Measurements from ENCODE around the gene UBE2E2.

UBE2E2 gene

DNA sequence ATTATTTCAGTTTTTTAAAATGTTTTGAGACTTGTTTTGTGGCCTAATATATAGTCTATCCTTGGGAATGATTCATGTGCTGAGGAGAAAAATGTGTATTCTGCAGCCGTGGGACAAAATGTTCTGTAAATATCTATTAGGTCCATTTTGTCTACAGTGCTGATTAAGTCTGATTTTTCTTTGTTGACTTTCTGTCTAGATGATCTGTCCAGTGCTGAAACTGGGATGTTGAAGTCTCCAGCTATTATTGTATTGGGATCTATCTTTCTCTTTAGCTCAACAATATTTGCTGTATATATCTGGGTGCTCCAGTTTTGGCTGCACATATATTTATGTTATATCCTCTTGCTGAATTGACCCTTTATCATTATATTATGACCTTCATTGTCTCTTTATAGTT is 85.2 kb downstream of the UBE2E2 start:
- no peak for DNase-seq

DNA sequence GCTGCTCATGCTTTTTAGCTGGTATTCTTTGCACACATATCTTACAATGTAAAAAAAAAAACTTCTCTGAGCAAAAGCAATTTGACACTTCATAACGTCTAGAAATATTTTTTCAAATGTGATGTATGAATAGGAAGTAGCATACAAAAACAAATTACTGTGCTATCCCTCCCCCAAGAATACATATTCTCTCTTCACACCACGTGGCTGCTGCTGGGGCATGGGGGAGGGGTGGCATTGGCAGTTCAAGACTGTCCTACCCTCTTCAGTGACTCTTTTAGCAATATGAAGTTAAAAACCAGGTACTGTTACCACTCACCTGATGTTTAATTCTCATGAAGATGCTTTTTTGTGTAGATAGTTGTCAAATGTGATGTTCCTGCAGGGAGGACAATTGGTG is 85.6 kb downstream of the UBE2E2 start:
- no peak for DNase-seq

GRCh38 chr3:23292432-23292831 is 89.3 kb downstream of the UBE2E2 start:
- no peak for DNase-seq

DNA sequence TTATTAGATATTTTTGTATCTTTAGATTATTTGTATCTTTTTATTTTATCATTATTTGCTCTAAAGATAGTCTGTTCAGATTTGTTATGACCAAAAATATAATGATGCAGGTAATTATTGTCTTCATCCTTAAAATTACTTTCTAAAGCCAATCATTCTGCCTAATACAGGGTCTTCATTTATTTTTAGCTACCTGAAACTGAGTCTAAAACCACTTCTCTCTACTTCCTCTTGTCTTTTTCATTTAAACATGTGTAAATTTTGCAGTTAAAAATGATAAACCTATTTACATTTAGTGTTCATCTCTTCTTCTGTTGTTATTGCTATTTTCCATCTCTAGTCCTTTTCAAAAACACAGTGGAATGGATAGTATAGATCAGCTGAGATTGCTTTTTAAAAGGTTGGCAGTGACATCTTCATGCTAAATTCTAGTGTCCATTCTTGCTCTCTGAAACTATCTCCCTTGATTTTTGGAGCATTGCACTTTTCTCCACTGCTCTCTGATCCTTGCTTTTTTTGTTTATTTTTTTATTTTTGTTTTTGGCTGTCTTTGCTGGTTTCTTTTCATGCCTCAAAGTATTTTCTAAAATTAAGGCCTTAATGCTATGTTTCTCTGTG is 91.8 kb downstream of the UBE2E2 start:
- DNase-seq = no peak

DNA sequence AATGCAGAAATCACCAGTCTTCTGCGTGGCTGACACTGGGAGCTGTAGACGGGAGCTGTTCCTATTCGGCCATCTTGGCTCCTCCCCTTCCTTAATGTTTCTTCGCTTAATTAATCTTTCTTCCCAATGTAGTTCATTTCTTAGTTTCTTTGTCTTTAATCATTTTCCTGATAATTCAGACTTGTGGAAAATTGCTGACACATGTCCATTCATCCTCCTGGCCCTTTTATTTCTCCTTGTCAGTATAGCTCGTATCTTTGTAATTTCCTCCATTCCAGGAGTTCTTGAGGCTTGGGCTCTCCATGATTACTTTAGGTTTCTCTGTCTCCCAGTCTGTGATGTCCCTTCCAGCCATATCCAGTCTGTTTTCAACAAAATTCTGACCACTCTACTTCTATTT is 98.7 kb downstream of the UBE2E2 start:
- DNase-seq = no peak

GRCh38 chr3:23302271-23302670 is 99.1 kb downstream of the UBE2E2 start:
- DNase-seq = no peak

DNA sequence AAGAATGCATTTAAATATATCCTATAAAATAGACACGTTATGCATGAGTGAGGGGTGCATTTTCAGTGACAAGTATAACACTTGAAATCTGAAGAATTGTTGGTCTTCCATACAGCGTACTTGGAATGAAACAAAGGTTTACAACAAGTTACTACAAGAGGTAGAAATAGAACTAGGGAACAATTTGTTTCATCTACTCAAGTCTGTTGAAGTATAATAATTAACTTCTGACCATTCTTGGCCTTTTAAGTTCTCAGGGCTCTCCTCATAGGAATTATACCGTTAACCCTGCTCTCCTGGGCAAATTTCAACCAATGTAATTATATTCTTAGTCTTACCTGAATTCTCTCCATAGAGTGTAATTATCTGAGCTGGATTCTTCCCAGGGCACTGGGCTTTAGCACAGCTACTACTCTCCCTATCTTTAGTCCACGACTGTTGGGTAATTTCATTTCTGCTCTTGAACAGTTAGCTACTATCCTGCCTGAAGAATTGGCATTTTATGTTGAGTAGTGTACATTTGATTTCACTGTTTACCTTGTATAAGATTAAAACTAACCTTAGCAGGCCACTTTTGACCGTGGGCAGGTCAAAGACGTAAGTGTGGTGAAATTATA is 100.6 kb downstream of the UBE2E2 start:
- no peak for DNase-seq

DNA sequence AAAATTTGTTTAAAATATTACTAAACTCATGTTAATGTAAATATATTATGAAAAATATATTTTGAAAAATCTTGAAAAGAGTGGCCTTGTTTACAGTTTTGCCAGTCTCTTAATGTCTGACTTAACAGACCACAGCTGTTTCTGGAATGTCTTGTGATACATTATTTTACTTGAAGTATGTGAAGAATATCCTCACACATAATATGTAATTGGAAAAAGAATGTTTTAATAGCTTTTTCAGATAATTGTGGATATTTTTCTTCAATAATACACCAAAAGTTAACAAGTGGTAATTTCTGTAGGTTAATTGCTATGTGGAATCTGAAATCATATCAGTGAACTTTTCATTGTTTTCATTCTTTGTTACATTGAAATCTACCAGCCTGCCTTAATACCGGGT is 101.3 kb downstream of the UBE2E2 start:
- no peak for DNase-seq

DNA sequence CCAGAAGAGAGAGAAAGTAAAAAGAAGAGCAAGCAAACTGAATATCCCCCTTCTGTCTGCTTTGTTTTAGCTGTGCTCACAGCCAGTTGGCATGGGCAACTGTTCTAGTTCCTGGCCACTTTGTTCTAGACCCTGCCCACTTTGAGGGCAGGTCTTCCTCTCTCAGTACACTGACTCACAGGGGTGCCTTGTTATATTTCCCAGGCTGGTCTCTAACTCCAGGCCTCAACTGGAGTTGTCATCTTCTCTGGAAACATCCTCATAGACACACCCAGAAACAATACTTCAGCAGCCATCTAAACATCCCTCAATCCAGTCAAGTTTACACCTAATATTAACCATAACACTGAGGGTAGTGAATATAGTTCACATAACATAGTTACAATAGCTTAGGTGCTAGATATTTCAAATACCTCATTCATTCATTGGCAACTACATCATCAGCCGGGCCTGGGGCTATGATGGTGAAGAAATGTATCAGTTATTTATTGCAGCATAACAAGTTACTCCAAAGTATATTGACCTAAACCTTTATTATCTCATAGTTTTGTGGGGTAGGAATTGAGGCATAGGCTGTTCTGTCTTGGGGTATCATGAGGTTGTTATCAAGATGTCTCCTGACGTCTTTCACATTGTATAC is 106.0 kb downstream of the UBE2E2 start:
- no peak for DNase-seq

GRCh38 chr3:23312866-23313265 is 109.7 kb downstream of the UBE2E2 start:
- DNase-seq = no peak

DNA sequence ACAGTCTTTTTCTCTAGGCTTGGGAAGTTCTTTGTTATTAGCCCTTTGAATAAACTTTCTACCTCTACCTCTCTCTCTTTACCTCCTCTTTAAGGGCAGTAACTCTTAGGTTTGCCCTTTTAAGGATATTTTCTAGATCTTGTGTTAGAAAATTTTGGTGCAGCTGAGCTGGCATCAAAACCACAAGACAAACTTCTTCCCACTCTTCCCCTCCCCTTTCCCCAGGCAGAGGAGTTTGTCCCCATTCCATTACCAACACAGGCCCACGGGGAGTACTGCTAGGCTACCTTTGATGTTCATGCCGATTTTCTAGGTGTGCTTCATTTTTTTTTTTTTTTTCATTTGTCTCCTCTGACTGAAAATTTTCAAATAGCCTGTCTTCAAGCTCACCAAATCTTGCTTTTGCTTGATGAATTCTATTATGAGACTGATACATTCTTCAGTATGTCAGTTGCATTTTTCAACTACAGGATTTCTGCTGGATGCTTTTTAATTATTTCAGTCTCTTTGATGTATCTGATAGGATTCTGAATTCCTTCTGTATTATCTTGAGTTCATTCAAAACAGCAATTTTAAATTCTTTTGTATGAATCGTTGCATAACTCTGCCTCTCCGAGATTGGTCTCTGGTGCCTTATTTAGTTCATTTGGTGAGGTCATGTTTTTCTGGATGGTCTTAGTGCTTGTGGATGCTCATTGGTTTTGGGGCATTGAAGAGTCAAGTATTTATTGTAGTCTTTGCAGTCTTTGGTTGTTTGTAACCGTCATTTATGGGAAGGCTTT is 112.0 kb downstream of the UBE2E2 start:
- DNase-seq = no peak

DNA sequence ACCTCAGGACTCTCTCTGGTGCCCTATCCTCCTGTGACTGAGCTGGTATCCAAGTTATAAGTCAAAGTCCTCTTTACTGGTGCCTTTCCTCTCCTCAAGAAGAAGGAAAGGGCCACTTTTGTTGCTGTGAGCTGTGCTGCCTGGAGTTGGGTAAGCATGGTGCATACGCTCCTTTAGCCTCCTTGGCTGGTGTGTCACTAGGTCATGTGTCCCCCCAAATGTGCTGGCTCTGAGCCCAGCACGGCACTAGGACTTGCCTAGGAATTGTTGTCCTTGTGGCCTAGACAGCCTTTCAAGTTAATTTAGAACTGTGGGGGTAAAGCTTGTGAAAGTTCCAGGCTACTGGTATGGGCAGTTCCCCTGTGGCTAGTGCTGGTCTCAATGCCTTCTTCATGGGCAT is 113.8 kb downstream of the UBE2E2 start:
- DNase-seq = no peak

DNA sequence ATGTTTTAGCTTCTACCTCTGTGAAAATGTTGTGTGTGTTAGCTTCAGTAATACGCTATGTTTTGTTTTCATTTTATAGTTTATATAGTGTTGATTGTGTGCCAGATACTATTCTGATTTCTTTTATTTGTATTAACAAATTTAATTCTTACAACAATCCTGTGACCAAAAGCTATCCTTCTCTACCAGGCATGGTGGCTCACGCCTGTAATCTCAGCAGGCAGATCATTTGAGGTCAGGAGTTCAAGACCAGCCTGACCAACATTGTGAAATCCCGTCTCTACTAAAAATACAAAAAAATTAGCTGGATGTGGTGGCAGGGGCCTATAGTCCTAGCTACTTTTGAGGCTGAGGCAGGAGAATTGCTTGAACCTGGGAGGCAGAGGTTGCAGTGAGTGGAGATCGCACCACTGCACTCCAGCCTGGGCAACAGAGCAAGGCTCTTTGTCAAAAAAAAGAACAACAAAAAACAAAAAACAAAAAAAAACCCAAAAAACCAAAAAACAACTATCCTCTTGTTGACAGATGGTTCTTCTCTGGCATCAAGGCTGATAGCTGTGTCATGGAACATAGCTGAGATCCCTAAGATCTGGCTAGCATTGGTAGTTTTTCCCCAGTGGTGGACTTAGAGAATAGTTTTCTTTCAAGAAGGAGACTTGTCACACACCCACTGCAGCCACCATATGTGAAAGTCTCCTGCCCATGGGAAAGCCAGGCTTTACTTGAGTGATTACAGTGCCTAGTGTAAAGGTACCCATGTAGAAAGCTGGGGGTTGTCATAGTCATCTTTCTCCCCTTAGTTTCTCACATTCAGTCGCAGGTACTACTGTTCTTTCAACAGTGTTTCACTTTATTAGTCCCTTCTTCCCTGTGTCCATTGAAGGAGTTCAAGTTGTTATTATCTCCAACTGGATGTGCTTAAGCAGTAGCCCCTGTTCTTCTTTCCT is 116.5 kb downstream of the UBE2E2 start:
- DNase-seq = no peak

DNA sequence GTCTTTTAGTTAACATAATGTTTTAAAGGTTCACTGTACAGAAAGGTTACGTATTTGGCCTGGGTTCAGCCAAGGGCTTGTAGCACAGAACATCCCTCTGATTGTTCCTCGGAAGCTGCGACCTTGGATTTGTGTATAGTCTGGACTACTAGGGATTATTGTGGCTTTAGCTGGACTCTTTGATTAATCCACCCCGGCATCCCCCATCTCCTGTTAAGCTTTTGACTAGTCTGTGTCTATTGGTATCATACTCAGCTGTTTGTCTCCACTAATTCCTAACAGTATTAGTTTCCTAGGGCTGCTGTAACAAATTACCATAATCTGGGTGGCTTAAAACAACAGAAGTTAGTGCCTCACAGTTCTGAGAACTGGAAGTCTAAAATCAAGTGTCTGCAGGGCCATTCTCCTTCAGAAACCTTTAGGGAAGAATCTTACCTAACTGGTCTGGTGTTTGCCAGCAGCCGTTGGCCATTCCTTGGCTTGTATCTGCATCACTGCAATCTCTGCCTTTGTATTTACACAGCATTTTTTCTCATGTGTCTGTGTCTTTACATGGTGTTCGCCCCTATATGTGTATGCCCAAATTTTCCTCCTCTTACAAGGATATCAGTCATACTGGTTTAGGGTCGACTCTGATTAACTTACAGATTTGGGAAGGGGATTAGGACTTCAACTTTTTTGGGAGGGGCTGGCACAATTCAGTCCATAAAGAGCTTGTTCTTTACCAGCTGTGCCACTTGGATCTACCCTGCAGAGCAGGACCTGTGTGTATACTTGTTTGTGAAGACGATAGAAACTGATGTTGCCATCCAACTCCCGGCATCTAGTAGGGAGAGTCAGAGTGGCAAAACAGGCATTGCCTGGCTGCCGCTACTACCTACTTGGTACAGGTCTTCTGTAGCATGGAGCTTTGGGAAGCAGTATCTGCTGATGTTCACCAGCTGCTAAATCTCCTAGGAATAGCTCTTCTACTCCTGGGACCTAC is 117.8 kb downstream of the UBE2E2 start:
- no peak for DNase-seq

- DNase-seq = no peak
Observed at GRCh38 chr3:23324745-23325144, 121.6 kb downstream of the UBE2E2 start.

GRCh38 chr3:23325466-23326065 is 122.4 kb downstream of the UBE2E2 start:
- DNase-seq = no peak

DNA sequence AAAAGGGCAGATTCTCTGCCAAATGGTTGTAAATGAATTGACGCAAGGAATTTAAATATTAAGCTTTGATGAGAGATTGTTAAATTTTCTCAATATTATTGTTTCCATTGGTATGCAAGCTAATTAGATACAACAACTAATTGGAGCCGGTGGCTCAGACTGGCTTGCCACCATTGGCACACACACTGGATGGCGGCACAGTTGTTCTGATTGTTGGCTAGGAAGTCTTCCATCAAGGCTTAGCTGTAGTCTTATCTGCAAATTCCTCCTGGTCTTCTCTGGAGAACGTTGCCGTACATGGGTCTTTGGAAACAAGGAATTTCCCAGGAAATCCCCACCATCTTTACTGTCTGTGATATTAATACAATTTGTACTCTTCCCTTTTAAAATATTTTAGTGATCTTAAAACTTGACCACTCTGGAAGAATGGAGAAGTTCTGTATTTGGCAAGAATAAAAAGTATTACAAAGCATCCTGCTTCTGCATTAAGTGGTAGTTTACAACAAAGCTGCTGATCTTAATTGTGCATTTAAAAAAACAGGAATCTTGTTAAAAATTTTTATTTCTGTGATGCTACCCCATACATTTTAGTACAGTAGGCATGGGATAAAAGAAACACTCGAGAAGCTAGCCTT is 126.5 kb downstream of the UBE2E2 start:
- DNase-seq = no peak

DNA sequence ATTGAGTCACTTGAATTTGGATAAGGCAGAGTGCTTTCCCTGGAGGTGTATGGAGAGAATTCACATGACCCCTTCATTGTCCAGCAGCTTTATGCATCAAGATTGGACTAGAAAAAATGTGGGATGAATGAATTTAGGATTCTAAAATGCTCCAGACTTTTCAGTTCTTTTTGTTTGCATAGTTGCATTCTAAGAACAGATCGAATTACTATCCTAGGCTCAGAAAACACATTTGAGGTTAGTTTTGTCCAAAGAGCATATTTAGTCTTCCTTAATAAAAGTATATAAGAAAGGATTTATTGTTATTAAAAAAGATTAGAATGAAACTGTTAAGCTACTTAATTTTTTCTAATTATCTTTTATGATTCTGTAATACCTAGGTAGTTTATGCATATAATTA is 127.4 kb downstream of the UBE2E2 start:
- no peak for DNase-seq

GRCh38 chr3:23331141-23331935 is 128.2 kb downstream of the UBE2E2 start:
- DNase-seq = no peak

DNA sequence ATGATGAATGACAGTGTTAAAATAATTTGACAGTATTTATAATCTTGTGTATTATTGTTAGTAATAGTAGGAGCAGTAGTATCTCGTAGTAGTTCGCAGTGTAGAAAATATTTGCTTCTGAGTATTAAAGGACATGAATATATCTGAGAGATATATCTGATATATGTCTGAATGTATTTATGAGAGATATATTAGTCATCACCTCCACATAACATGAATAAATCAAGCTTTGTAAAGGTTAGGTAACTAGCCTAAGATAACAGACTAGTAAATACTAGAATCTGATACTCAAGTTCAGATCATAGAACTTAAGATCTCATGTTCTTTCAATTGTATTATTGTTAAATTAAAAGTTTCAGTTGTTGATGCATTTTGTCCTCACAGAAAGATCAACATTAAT is 130.5 kb downstream of the UBE2E2 start:
- DNase-seq = no peak
